Measurements from ENCODE around the gene AXIN2.

The AXIN2 gene

DNA sequence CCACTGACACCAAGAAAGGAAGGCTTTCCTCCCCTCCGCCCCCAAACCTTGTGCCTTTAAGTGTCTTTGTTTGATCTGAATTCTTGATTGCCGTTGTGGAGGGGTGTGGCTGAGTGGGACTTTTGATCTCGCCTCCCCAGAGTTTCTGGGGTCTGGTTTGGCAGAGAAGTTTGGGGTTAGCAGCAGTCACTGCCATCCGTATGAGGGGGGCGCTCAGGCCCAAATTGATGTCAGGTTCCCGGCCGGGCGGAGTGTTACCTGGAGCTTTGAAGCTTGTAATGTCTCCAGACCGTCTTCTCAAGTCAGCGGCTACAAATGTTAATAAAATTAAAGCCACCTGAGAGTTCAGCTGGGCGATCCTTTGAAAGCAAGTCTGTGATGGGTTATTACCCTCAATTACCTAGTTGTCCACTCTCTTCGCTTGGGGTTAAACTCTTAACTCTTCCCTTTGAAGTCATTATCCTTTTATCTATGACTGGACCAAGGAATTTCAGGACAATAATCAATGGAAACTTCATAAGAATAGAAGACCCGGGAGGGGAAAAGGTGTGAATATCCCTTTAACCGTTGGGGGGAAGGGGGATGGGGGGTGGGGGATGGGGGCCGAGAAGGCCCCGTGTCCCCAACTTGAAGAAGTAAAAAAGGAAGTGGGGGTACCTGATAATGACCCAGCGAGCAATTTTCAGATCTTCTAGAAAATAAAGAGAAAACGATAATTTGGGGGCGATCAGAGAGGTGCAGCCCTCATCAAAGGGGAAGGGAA is 31.8 kb upstream of the AXIN2 start:
- no peaks in the 10 kb centered on the region for H3K36me3 ChIP-seq
- no peak overlapping the region for H3K27ac ChIP-seq
- no peak for DNase-seq
- H3K9me3 ChIP-seq (ENCODE audit: severe bottlenecking) = no peaks in the 10 kb centered on the region
- H3K27me3 ChIP-seq (ENCODE audit: insufficient read depth, low read depth, severe bottlenecking) = no peaks in the 10 kb centered on the region
- H3K4me3 ChIP-seq (ENCODE audit: low read depth, low read length) = no peak overlapping the region
- TF ChIP-seq, protein P1, sequence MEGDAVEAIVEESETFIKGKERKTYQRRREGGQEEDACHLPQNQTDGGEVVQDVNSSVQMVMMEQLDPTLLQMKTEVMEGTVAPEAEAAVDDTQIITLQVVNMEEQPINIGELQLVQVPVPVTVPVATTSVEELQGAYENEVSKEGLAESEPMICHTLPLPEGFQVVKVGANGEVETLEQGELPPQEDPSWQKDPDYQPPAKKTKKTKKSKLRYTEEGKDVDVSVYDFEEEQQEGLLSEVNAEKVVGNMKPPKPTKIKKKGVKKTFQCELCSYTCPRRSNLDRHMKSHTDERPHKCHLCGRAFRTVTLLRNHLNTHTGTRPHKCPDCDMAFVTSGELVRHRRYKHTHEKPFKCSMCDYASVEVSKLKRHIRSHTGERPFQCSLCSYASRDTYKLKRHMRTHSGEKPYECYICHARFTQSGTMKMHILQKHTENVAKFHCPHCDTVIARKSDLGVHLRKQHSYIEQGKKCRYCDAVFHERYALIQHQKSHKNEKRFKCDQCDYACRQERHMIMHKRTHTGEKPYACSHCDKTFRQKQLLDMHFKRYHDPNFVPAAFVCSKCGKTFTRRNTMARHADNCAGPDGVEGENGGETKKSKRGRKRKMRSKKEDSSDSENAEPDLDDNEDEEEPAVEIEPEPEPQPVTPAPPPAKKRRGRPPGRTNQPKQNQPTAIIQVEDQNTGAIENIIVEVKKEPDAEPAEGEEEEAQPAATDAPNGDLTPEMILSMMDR (IDR thresholded peaks at IDR 0.05; ENCODE audit: low read depth, low read length) = no peak

DNA sequence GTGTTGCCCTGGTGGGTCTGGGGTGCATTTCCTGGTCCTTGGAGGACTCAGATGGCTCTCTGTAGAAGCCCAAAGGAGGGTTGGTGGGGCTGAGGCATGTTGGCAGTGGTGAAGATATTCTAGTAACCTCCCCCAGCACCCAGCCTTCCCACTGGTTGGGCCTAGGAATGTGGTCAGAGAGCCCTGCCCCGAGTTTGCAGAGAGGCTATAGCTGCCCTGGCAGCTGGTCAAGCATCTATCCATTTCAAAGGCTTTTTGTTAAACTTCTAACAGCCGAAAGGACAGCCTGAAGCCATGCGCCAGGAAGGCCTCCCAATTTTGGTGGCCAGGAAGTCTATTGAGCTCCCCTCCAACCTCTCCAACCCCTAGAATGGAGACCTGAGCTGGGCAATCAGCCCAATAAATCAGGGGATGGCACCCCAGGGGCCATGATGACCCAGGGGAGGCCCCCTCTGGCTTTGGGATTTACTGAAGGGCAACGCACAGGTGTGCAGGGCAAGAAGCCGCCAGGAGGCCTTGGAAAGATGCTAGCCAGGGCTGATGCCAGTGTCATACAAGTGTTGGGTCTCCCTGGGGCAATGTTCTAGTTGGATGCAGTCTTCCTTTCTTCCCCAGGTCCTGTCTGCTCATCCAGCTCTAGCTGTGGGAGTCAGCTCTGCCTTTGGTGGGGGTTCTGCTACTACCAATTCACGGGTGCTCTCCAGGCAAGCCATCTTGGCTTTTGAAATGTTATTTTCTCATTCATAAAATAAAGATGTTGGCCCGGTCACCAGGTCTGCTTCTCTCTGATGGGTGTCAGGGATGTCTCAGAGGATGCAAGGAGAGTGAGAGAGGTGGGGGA is 30.9 kb upstream of the AXIN2 start:
- Histone ChIP-seq H3K4me3 (ENCODE audit: low read depth, low read length) (no peak overlapping the region), H3K27me3 (ENCODE audit: insufficient read depth, low read depth, severe bottlenecking) (no peaks in the 10 kb centered on the region), H3K27ac (no peak overlapping the region), H3K36me3 (no peaks in the 10 kb centered on the region), H3K9me3 (ENCODE audit: severe bottlenecking) (no peaks in the 10 kb centered on the region)
- TF ChIP-seq, protein P1 (IDR thresholded peaks at IDR 0.05; ENCODE audit: low read depth, low read length) = no peak
- DNase-seq = no peak

DNA sequence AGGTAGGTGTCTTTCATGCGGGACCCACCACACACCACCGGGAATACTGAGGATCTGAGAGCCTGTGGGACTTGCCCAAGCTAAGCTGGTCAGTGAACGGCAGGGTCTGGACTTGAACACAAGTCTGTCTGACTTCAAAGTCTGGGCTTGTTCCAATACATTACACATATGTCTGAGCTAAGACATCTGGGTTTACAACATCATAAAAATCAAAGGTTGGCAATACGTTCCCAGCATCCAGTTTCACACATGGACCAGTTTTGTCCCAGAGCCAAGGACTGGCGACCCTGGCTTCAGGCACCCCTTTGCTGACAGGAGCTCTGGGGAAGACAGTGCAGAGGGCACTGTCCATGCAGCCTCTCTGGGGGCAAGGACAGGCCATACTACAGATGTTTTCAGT is 27.9 kb upstream of the AXIN2 start:
- Histone ChIP-seq H3K36me3 (no peaks in the 10 kb centered on the region), H3K27me3 (ENCODE audit: insufficient read depth, low read depth, severe bottlenecking) (no peaks in the 10 kb centered on the region), H3K27ac (no peak overlapping the region), H3K4me3 (ENCODE audit: low read depth, low read length) (no peak overlapping the region), H3K9me3 (ENCODE audit: severe bottlenecking) (no peaks in the 10 kb centered on the region)
- TF ChIP-seq, protein P1 (IDR thresholded peaks at IDR 0.05; ENCODE audit: low read depth, low read length) = no peak
- no peak for DNase-seq

DNA sequence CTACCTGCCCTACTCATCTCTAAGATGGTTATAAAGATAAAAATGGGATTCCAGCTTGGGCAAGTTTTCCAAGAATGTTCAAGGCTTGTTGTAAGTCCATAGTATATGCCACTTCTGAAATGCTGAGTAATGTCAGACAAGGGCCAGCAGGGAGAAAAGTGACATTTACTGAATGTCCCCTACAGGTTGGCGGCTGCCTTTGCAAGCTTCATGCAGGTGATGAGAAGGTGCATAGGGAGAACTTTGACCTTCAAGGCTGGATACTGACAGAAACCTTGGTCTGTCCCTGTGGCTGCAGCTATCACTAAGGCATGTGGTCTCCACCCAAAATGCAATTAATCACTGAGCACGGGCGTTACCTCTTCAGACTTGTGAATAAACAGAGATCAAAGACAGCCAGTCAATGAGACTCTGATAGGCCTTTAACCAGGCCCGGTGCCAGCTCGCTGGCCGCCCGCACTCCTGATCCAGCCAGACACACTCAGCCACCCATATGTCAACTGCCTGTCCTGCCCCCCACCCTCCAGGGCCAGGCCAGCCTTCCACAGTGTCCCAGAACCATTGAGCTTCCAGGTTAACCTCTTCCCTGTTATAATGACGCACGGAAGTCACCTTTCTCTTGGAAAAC is 26.8 kb upstream of the AXIN2 start:
- no peaks in the 10 kb centered on the region for H3K36me3 ChIP-seq
- no peak overlapping the region for H3K27ac ChIP-seq
- H3K9me3 ChIP-seq (ENCODE audit: severe bottlenecking) = no peaks in the 10 kb centered on the region
- no peak overlapping the region for H3K4me3 ChIP-seq (ENCODE audit: low read depth, low read length)
- DNase-seq = no peak
- no peaks in the 10 kb centered on the region for H3K27me3 ChIP-seq (ENCODE audit: insufficient read depth, low read depth, severe bottlenecking)
- TF ChIP-seq, protein P1 (IDR thresholded peaks at IDR 0.05; ENCODE audit: low read depth, low read length) = peak; percentile 22; the same call in 1 of the 2 replicates

DNA sequence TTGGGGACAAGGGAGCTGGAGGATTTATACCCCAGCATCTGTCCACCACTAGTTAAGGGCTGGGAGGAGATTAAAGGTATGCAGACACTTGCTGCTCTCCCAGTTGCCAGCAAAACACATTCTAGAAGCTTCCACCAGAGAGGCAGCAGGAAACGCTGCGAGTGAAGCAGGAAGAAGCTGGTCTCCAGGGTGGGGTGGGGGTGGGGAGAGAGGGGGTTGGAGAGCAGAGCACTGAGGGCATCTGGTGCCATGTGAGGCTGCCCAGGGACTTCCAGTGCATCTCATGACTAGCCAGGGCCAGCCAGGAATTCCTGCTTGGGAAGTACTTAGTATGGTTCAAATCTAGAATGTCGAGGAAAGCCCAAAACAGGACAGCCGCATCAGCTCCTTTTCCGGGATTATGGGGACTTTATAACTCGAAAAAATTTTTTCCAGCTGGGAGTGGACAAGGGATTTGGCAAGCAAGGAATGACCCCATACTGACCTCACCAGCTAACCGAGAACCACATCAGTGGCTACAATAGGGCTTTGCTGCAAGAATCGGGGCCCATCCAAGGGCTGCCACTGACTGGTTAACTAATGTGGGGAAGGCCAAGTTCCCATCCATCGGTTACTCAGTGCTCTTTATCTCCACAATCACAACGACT is 26.2 kb upstream of the AXIN2 start:
- Histone ChIP-seq H3K4me3 (ENCODE audit: low read depth, low read length) (no peak overlapping the region), H3K36me3 (no peaks in the 10 kb centered on the region), H3K27ac (no peak overlapping the region), H3K27me3 (ENCODE audit: insufficient read depth, low read depth, severe bottlenecking) (no peaks in the 10 kb centered on the region), H3K9me3 (ENCODE audit: severe bottlenecking) (no peaks in the 10 kb centered on the region)
- no peak for DNase-seq
- TF ChIP-seq, protein P1 (IDR thresholded peaks at IDR 0.05; ENCODE audit: low read depth, low read length) = no peak

Data from WERI-Rb-1 (cell line).